Measurements from ENCODE around the gene MGAT4A.

DNA sequence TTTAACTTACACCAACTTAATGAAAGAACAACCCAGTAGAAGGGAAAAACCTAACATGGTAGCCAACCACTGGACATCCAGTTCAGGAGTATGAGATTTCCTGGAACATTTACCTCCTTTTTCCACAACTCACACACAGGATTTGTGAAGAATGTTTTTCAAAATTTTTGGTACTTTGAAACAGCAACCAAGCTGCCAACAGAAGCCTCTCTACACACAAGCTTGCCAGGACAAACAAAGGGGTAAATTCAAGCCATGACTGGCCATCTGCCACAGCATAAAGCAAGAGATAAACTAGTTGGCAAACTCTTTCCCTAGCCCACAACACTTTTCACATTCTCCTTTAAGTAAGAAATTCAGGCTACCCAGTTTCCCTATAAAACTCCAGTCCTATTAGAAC, 21.4 kb downstream of the MGAT4A start:
- TF ChIP-seq, protein P1, sequence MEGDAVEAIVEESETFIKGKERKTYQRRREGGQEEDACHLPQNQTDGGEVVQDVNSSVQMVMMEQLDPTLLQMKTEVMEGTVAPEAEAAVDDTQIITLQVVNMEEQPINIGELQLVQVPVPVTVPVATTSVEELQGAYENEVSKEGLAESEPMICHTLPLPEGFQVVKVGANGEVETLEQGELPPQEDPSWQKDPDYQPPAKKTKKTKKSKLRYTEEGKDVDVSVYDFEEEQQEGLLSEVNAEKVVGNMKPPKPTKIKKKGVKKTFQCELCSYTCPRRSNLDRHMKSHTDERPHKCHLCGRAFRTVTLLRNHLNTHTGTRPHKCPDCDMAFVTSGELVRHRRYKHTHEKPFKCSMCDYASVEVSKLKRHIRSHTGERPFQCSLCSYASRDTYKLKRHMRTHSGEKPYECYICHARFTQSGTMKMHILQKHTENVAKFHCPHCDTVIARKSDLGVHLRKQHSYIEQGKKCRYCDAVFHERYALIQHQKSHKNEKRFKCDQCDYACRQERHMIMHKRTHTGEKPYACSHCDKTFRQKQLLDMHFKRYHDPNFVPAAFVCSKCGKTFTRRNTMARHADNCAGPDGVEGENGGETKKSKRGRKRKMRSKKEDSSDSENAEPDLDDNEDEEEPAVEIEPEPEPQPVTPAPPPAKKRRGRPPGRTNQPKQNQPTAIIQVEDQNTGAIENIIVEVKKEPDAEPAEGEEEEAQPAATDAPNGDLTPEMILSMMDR (conservative IDR thresholded peaks at IDR 0.05): no peak
- TF ChIP-seq ZFX (IDR thresholded peaks at IDR 0.05): no peak
